DND-41 (cell line): ENCODE data around the gene BRINP2.

ENCODE experiments used
- ATAC-seq: fragments of 200-7000 bp; cut with Tn5 transposase; 3 replicates; pipeline ENCODE4 v1.9.1; 2021; ENCODE audit warnings: low read depth; ENCODE audit not compliant: insufficient read depth
- DNase-seq: peaks from one replicate; pipeline ENCODE4 v3.0.0-alpha.2; 2020
- H2AFZ ChIP-seq: 2 replicates; pipeline ENCODE4 v1.6.0; 2012; ENCODE audit warnings: low read depth, low read length
- H3K27ac ChIP-seq: 2 replicates; pipeline ENCODE4 v1.5.1; 2012; ENCODE audit warnings: low read length, inconsistent platforms
- H3K27me3 ChIP-seq: fragments of 200-600 bp; sonication (generic); 2 replicates; pipeline ENCODE4 v1.6.0; 2012; ENCODE audit warnings: low read length, mild to moderate bottlenecking, inconsistent platforms; ENCODE audit not compliant: insufficient read depth, poor library complexity
- H3K36me3 ChIP-seq: 2 replicates; pipeline ENCODE4 v1.5.1; 2012; ENCODE audit warnings: low read length, inconsistent platforms; ENCODE audit not compliant: insufficient read depth
- H3K4me1 ChIP-seq: 2 replicates; pipeline ENCODE4 v1.5.1; 2012; ENCODE audit warnings: mild to moderate bottlenecking, low read length; ENCODE audit not compliant: insufficient read depth
- H3K4me2 ChIP-seq: 2 replicates; pipeline ENCODE4 v1.6.0; 2012; ENCODE audit warnings: mild to moderate bottlenecking, moderate library complexity, low read length, inconsistent platforms; ENCODE audit not compliant: insufficient read depth
- H3K4me3 ChIP-seq, 2 experiments: fragments of 200-600 bp in 1 of 2; shearing (Covaris generic) in 1 of 2; 2 replicates each; pipeline ENCODE4 v1.5.1; 2012 to 2016; ENCODE audit warnings: inconsistent platforms in 2 of 2, low read length in 2 of 2, mild to moderate bottlenecking in 2 of 2, low read depth in 1 of 2, moderate library complexity in 1 of 2
- H3K79me2 ChIP-seq: 2 replicates; pipeline ENCODE4 v1.6.0; 2012; ENCODE audit warnings: low read length, inconsistent platforms; ENCODE audit not compliant: insufficient read depth
- H3K9ac ChIP-seq: 2 replicates; pipeline ENCODE4 v1.6.0; 2012; ENCODE audit warnings: low read depth, mild to moderate bottlenecking, inconsistent platforms, low read length, moderate library complexity
- H3K9me3 ChIP-seq: 2 replicates; pipeline ENCODE4 v1.5.1; 2012; ENCODE audit warnings: low read length, moderate library complexity, mild to moderate bottlenecking, inconsistent platforms; ENCODE audit not compliant: insufficient read depth, severe bottlenecking
- H4K20me1 ChIP-seq: 2 replicates; pipeline ENCODE4 v1.6.0; 2012; ENCODE audit warnings: low read length; ENCODE audit not compliant: insufficient read depth
- CTCF ChIP-seq: IDR thresholded peaks from 2 replicates; pipeline ENCODE4 v1.5.1; 2012; ENCODE audit warnings: borderline replicate concordance, low read length, moderate library complexity, mild to moderate bottlenecking; ENCODE audit not compliant: poor library complexity, severe bottlenecking; ENCODE audit errors: extremely low read depth
- EZH2 ChIP-seq: IDR thresholded peaks from 3 replicates; pipeline ENCODE4 v1.6.1; 2012; ENCODE audit warnings: borderline replicate concordance, low read depth, mild to moderate bottlenecking, moderate library complexity, low read length, inconsistent platforms; ENCODE audit not compliant: severe bottlenecking

Gene BRINP2

GRCh38 chr1:177200290-177200689 lies 29.5 kb downstream of the BRINP2 start:
- no peaks in the 10 kb centered on the region for H3K36me3 ChIP-seq
- no peak overlapping the region for H3K4me2 ChIP-seq
- H3K27ac ChIP-seq: no peak overlapping the region
- ATAC-seq (no peak), DNase-seq (no peak)
- no peaks in the 10 kb centered on the region for H3K79me2 ChIP-seq
- H3K27me3 ChIP-seq: no peaks in the 10 kb centered on the region
- H3K4me1 ChIP-seq: no peaks in the 10 kb centered on the region
- H3K4me3 ChIP-seq: no peak overlapping the region
- no peaks in the 10 kb centered on the region for H4K20me1 ChIP-seq
- no peak for TF ChIP-seq EZH2
- TF ChIP-seq CTCF: no peak
- no peak overlapping the region for H3K9ac ChIP-seq
- H2AFZ ChIP-seq: no peak overlapping the region
- H3K9me3 ChIP-seq: no peaks in the 10 kb centered on the region

- H3K36me3 ChIP-seq: no peaks in the 10 kb centered on the region
- no peak for ATAC-seq
- H4K20me1 ChIP-seq: no peaks in the 10 kb centered on the region
- H3K9ac ChIP-seq: no peak overlapping the region
- H2AFZ ChIP-seq: no peak overlapping the region
- H3K4me2 ChIP-seq: no peak overlapping the region
- no peak for TF ChIP-seq CTCF
- no peak for TF ChIP-seq EZH2
- no peak for DNase-seq
- H3K4me1 ChIP-seq: no peaks in the 10 kb centered on the region
- H3K9me3 ChIP-seq: no peaks in the 10 kb centered on the region
- H3K27me3 ChIP-seq: no peaks in the 10 kb centered on the region
- no peak overlapping the region for H3K27ac ChIP-seq
- no peak overlapping the region for H3K4me3 ChIP-seq
- no peaks in the 10 kb centered on the region for H3K79me2 ChIP-seq
Measured at GRCh38 chr1:177206831-177207355, 36.1 kb downstream of the BRINP2 start.

GRCh38 chr1:177208920-177209319 lies 38.2 kb downstream of the BRINP2 start:
- no peaks in the 10 kb centered on the region for H3K36me3 ChIP-seq
- DNase-seq (no peak), ATAC-seq (no peak)
- H3K27ac ChIP-seq: no peak overlapping the region
- H3K79me2 ChIP-seq: no peaks in the 10 kb centered on the region
- H3K4me2 ChIP-seq: no peak overlapping the region
- no peaks in the 10 kb centered on the region for H3K27me3 ChIP-seq
- no peaks in the 10 kb centered on the region for H4K20me1 ChIP-seq
- H3K9ac ChIP-seq: no peak overlapping the region
- no peaks in the 10 kb centered on the region for H3K4me1 ChIP-seq
- TF ChIP-seq CTCF (no peak), EZH2 (no peak)
- H2AFZ ChIP-seq: no peak overlapping the region
- no peaks in the 10 kb centered on the region for H3K9me3 ChIP-seq
- no peak overlapping the region for H3K4me3 ChIP-seq

GRCh38 chr1:177209357-177209756 lies 38.6 kb downstream of the BRINP2 start:
- no peak for ATAC-seq

More at GRCh38 chr1:177209357-177209756, 38.6 kb downstream of the BRINP2 start:
- no peaks in the 10 kb centered on the region for H4K20me1 ChIP-seq
- TF ChIP-seq EZH2 (no peak), CTCF (no peak)
- no peaks in the 10 kb centered on the region for H3K27me3 ChIP-seq
- no peak overlapping the region for H3K4me2 ChIP-seq
- H3K27ac ChIP-seq: no peak overlapping the region
- no peaks in the 10 kb centered on the region for H3K79me2 ChIP-seq
- H3K9me3 ChIP-seq: no peaks in the 10 kb centered on the region
- no peaks in the 10 kb centered on the region for H3K36me3 ChIP-seq
- DNase-seq: no peak
- no peak overlapping the region for H3K4me3 ChIP-seq
- H3K9ac ChIP-seq: no peak overlapping the region
- no peaks in the 10 kb centered on the region for H3K4me1 ChIP-seq
- no peak overlapping the region for H2AFZ ChIP-seq
